ENCODE data around the gene ECE2. TPM values are rescaled to one million over a fixed set of nuclear protein-coding genes. Genes with fewer than 3 reads are reported as not detected.

The ECE2 gene
- total RNA-seq, 1 donor from 2014 or later = not detected

DNA sequence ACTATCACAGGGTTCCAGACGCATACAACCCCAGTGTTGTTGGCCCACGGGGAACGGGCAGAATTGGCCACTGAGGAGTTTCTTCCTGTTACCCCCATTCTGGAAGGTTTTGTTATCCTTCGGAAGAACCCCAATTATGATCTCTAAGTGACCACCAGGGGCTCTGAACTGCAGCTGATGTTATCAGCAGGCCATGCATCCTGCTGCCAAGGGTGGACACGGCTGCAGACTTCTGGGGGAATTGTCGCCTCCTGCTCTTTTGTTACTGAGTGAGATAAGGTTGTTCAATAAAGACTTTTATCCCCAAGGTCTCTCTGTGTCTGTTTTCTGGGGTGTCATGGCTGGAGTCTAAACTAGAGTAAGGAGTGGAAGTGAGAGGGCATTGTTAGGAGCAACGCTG is 32.9 kb downstream of the ECE2 start:
- DNase-seq (ENCODE audit: low spot score) (no peak), ATAC-seq (no peak)

DNA sequence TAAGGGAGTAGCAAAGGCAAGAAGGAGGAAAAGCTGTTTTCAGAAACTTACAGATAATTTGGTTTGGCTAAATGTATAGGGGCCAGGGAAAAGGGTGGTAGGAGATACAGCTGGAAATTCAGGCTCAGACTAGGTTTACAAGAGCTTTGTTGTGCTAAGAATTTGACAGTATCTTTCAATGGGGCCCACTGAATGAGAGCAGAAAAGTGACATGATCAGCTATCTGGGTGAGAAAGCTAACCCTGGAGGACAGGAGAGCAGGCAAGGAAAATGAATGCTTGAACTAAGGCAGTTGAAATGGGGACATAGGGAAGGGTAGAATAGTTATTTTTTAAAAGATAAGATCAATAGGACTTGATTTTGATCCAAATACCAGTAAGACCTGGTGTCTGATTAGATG is 35.8 kb downstream of the ECE2 start:
- ATAC-seq = no peak
- no peak for DNase-seq (ENCODE audit: low spot score)

DNA sequence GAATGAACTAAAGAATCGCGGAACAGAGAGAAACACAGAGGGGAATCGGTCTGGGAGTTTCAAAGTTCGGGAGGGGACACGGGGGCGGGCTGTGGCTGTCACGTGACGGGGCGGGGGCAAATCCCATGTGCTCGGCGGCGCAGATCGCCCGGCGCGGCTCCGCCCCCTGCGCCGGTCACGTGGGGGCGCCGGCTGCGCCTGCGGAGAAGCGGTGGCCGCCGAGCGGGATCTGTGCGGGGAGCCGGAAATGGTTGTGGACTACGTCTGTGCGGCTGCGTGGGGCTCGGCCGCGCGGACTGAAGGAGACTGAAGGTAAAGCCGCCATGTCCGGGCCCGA is 38.5 kb downstream of the ECE2 start, which contains the start of gene EIF4G1:
Gene EIF4G1 (plus strand): TSS at position 244 of the 337 bp plus-strand sequence. CDS start 1,191 bp downstream, outside the sequence.
- peak; percentile 96 for DNase-seq (ENCODE audit: low spot score)
- ATAC-seq = peak; percentile 74

DNA sequence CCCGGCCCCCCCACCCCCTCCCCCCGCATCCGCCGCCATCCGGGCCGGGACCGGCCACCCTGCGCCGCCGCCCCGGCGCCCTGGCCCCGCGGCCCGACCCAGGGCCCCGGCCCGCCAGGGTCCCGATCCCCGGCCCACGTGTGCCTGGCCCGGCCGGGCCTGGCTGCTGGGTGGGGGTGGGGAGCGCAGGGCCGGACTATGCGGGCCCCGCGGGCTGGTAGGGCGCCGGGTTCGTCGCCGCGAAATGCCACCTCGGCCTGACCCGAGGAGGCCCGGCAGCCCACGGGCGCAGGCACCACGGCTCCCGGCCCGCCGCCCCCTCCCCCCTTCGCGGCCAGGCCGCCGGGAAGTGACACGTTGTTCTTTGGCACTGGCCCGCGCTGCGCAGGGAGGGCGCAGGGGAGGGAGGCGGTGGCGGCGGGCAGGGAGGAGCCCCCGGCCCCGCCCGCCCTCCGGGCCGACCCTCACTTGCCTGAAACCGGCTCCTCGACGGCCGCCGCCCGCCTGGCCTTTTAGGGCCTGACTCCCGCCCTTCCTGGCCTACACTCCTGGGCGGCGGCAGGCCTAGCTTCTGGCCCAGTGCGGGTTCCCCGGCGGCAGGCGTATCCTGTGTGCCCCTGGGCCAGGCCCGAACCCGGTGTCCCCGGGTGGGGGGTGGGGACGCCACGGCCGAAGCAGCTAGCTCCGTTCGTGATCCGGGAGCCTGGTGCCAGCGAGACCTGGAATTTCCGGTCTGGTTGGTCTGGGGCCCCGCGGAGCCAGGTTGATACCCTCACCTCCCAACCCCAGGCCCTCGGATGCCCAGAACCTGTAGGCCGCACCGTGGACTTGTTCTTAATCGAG is 39.1 kb downstream of the ECE2 start:
- DNase-seq (ENCODE audit: low spot score) (peak; percentile 91), ATAC-seq (peak; percentile 72)

DNA sequence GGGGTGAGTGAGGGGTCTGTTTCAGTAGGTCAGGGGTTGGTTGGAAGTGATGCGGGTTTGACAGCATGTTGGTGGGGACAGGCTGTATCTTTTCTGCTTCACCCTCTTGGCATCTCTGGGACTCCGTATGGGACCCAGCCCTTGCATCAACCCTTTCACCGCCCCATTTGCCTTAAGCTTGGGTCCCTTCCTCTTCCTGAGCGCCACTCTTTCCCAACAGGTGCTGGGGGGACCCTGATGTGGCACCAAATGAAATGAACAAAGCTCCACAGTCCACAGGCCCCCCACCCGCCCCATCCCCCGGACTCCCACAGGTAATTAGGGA is 39.7 kb downstream of the ECE2 start:
- ATAC-seq (peak; percentile 1), DNase-seq (ENCODE audit: low spot score) (no peak)

DNA sequence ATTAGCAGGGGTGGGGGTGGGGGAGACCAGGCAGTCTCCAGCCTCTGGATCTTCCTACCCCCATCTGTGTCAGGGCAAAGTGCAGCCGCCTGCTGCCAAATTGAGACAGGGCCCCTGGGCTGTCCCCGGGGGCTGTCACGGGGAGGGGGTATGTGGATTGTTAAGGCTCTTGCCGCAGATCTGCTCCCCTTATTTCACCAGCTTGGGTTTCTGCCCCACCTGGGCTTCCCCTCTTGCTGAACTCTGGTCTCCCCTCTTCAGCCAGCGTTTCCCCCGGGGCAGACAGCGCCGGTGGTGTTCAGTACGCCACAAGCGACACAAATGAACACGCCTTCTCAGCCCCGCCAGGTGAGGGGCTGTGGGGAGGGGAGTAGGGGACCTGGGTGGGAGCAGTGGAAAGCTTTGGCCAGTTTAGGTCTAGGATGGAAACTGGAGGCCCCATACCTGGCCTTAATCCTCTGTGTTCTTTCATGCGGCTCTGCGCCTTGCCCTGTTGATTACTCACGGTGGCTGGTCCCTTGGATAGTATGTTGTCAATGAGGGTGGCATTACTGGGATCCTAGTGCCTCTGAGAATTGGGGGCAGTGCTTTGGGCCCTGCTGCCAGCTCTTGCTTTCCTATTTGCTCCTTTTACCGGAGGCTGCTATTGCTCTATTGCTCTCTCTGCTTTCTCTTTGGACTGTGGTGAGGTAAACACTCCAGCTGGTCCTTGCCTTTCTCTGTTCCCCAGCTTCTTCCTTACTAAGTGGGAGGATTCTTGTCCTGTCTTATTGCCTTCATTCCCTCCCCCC is 40.2 kb downstream of the ECE2 start:
- ATAC-seq (peak; percentile 47), DNase-seq (ENCODE audit: low spot score) (peak; percentile 70)

DNA sequence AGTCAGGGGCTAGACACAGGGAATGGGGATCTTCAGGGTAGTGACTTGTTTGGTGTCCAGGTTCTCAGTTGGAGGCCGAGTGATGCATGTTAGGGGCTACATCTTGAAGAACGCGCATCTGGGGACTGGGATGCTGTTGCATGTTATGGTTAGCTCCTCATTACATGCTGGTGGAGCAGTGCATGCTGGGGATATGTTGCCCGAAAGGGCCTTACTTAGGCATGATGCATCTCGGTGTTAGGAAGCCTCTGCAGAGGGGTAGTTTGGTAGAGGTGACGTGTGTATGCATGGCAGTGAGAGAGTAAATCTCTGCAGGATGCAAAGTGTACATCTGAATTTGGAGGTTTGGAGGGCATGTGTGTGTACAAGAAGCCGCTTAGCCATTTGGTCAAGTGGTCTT is 41.0 kb downstream of the ECE2 start:
- DNase-seq (ENCODE audit: low spot score) (no peak), ATAC-seq (no peak)

DNA sequence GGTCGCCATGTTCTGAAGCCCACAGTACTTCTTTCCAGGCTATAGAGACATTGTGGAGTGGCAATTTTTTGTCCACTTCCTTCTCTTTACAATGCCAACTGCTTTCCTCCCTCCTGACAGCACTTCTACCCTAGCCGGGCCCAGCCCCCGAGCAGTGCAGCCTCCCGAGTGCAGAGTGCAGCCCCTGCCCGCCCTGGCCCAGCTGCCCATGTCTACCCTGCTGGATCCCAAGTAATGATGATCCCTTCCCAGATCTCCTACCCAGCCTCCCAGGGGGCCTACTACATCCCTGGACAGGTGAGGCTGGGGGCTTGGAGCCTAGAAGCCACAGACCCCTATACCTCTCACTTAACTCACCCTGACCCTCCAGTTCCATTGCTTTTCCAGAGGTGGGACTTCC is 41.4 kb downstream of the ECE2 start:
- ATAC-seq (no peak), DNase-seq (ENCODE audit: low spot score) (no peak)

DNA sequence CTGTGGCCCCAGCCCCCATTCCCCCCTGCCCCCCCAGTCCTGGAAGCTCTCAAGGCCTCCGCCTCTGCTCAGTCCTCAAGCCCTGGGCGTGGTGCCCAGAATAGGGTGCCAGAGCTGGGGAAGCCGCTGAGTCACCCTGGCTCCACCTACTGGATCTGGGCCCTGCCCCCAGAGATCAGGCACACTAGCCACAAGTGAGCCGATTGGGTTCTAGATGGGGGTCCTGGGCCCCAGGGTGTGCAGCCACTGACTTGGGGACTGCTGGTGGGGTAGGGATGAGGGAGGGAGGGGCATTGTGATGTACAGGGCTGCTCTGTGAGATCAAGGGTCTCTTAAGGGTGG is 44.3 kb downstream of the ECE2 start:
- peak; percentile 74 for ATAC-seq
- peak; percentile 98 for DNase-seq (ENCODE audit: low spot score)

DNA sequence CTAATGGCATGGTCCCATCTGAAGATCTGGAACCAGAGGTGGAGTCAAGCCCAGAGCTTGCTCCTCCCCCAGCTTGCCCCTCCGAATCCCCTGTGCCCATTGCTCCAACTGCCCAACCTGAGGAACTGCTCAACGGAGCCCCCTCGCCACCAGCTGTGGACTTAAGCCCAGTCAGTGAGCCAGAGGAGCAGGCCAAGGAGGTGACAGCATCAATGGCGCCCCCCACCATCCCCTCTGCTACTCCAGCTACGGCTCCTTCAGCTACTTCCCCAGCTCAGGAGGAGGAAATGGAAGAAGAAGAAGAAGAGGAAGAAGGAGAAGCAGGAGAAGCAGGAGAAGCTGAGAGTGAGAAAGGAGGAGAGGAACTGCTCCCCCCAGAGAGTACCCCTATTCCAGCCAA is 45.8 kb downstream of the ECE2 start:
- DNase-seq (ENCODE audit: low spot score) = no peak
- ATAC-seq = no peak

DNA sequence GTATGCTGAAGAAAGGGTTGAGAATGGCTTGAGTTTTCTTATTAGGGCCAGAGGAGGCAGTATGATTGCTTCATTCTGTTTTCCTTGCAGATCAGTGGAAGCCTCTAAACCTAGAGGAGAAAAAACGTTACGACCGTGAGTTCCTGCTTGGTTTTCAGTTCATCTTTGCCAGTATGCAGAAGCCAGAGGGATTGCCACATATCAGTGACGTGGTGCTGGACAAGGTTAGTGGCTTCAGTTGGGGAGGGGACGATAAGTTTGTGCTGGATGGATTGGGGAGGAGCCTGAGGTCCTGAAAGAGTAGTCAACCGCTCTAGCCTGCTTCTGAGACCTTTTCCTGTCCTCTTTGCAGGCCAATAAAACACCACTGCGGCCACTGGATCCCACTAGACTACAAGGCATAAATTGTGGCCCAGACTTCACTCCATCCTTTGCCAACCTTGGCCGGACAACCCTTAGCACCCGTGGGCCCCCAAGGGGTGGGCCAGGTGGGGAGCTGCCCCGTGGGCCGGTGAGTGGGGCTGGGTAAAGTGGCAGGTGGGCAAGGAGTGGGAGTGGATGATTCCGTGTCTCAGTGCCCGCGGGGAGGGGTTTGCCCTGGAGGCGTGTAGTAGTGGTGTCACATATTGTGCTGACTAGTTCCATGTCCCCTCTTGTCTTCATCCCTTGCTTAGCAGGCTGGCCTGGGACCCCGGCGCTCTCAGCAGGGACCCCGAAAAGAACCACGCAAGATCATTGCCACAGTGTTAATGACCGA is 47.1 kb downstream of the ECE2 start:
- DNase-seq (ENCODE audit: low spot score) (peak; percentile 79), ATAC-seq (peak; percentile 54)

DNA sequence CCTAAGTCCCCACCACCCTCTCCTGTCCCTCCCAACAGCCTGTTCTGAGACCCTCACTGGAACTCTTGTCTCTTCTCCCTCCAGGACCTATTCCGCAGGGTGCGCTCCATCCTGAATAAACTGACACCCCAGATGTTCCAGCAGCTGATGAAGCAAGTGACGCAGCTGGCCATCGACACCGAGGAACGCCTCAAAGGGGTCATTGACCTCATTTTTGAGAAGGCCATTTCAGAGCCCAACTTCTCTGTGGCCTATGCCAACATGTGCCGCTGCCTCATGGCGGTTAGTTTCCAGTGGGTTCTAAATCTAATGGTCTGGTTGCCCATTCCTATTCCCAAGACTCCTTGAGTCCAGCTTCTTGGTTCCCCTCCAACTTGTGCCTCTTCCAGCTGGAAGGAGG is 47.9 kb downstream of the ECE2 start:
- DNase-seq (ENCODE audit: low spot score) = no peak
- ATAC-seq = no peak

DNA sequence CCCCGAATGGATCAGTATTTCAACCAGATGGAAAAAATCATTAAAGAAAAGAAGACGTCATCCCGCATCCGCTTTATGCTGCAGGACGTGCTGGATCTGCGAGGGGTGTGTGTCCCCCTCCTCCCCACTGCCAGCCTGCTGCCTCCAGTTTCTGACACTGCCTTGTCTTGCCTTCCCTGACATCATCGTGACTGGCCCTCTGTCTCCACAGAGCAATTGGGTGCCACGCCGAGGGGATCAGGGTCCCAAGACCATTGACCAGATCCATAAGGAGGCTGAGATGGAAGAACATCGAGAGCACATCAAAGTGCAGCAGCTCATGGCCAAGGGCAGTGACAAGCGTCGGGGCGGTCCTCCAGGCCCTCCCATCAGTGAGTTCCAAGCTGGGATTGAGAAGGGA is 49.4 kb downstream of the ECE2 start:
- ATAC-seq = no peak
- DNase-seq (ENCODE audit: low spot score) = no peak

DNA sequence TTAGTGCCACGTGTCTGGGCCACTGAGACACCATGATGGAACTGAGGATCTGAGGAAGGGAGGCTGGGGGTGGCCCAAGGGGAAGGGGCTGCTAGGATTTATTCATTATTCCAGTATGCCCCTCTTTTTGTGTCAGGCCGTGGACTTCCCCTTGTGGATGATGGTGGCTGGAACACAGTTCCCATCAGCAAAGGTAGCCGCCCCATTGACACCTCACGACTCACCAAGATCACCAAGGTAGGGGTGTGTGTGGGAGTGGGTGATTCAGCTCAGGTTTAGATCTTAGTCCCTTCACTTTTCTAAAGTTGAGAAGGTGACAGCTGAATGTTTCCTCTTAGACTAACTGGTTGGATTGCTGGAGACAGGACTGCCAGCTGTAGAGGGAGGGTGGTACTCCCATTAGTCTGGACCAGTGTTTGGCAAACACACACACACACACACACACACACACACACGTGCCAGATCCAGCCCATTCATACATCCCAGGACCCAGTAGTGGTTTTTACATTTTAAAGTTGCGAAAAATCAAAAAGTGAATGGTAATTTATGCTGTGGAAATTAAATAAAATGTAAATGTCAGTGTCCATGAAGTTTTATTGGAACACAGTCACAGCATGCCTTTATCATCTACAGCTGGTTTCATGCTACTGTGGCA is 50.0 kb downstream of the ECE2 start:
- ATAC-seq (no peak), DNase-seq (ENCODE audit: low spot score) (no peak)

DNA sequence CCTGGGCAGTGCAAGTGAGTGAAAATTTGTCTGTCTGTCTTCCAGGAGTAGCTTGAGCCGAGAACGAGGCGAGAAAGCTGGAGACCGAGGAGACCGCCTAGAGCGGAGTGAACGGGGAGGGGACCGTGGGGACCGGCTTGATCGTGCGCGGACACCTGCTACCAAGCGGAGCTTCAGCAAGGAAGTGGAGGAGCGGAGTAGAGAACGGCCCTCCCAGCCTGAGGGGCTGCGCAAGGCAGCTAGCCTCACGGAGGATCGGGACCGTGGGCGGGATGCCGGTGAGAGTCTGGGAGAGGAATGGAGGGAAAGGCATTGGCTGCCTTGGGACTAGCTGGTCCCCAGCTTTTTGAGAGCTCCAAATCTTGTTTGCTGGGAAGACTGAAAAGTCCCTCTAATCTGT is 51.3 kb downstream of the ECE2 start:
- no peak for ATAC-seq

DNA sequence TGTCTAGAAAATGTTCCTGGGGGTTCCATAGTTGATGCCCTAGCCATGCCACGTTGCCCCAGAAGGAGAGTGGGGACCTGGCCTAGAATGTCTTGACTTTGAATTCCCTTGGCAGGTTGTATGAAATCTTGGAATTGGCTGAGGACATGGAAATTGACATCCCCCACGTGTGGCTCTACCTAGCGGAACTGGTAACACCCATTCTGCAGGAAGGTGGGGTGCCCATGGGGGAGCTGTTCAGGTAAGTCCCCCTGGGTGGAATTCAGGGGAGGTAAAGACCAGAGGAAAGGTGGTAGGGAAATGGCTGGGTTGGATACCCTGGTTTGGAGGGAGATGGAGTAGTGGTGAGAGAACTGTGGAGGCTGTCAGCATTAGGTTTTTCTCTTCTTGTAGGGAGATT is 52.7 kb downstream of the ECE2 start:
- no peak for ATAC-seq
- no peak for DNase-seq (ENCODE audit: low spot score)

More for the DNA sequence above, 51.3 kb downstream of the ECE2 start:
- no peak for DNase-seq (ENCODE audit: low spot score)

DNA sequence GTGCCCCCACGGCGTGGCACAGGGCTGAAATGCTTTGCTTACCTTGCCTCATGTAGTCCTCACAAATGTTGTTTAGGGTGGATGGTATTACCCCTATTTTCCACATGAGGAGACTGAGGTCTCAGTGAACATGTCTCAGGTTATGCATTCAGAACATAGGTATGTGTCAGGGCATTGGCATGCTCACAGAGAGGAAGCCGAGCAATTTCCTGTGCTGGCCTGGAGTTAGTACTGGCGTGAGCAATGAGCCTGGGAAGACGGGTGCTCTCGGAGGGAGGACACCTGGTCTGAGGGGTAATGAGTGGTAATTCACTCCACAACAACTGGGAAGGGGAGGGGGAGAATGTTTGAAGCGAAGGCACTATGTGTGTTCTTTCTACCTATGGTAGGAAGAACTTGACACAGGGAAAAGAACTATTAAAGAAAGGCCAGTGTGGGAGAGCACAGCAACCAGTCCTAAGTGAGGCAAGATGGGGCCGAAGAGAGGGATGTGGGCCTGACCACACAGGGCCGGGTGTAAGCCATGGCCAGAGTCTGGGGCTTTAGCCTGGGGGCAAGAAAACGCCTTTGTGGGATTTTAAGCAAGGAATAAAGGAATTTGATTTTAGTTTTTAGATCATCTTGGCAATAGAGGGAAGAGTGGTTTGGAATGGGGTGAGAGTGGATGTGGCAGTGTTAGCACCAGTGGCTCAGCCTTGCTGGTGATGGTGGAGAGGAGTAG is 56.7 kb downstream of the ECE2 start:
- ATAC-seq (no peak), DNase-seq (ENCODE audit: low spot score) (no peak)

DNA sequence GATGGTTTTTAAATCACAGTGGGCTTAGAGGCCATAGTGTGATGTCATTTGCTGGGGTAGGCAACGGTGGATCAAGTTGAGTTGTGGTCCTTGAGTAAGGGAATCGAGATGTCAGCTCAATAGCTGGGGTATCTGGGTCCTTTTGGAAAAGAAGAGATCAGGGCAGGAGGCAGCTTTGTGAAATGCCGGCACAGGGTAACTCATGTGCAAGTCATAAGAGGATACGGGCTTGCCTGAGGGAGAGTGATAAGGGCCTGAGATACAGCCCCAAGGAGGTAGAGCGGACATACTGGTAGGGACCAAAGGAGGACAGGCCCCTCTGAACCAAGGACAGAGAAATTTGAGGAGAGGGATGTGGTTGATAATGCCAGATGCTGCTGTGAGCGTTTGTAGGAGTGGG is 57.4 kb downstream of the ECE2 start:
- DNase-seq (ENCODE audit: low spot score) = no peak
- no peak for ATAC-seq

DNA sequence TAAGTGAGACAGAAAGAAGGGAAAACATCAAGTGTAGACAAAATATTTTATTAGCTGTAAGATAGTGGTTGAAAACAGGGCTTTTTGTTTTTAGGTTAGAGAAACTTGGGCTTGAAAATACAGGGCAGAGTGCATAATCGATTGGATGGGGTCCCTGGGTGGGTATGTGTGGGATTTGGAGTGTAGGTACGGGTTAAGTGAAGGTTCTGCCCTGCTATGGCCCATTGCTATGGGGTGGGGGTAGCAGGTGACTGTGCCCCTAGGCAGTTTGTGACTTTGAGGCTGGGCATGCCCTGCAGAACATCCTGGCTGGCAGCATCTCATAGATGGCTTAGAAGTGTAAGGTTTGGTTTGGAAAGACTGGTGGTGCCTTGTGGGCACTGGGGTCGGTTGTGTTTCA is 57.9 kb downstream of the ECE2 start:
- no peak for DNase-seq (ENCODE audit: low spot score)
- no peak for ATAC-seq

DNA sequence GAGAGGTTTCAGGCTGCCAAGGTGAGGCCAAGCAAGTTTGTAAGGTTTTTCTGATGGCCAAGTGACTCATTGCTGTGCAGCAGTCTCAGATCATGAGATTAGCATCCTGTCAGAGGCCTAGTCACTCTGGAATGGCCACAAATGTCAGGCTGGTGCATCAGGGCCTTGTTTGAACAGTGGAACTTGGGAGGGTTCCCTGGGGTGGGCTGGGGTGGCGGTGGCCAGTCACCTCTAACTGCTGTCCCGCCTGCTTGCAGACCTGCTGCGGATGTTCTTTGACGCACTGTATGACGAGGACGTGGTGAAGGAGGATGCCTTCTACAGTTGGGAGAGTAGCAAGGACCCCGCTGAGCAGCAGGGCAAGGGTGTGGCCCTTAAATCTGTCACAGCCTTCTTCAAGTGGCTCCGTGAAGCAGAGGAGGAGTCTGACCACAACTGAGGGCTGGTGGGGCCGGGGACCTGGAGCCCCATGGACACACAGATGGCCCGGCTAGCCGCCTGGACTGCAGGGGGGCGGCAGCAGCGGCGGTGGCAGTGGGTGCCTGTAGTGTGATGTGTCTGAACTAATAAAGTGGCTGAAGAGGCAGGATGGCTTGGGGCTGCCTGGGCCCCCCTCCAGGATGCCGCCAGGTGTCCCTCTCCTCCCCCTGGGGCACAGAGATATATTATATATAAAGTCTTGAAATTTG is 58.8 kb downstream of the ECE2 start:
- DNase-seq (ENCODE audit: low spot score) = peak; percentile 42
- peak; percentile 1 for ATAC-seq
